Loucy (cell line): Measurements from ENCODE around the gene ZNF358.

Source experiments
- H2AFZ ChIP-seq: fragments of 200-600 bp; sonication (generic); 2 replicates; pipeline ENCODE4 v1.6.0; 2016; ENCODE audit warnings: antibody characterized with exemption, mild to moderate bottlenecking, low read length, moderate library complexity
- H3F3A ChIP-seq: fragments of 200-600 bp; 2 replicates; pipeline ENCODE4 v1.6.0; 2016; ENCODE audit warnings: antibody characterized with exemption, low read depth, mild to moderate bottlenecking
- H3K27me3 ChIP-seq: fragments of 200-600 bp; sonication (generic); 2 replicates; pipeline ENCODE4 v1.6.1; 2014; ENCODE audit warnings: low read length, mild to moderate bottlenecking; ENCODE audit not compliant: insufficient read depth, poor library complexity, severe bottlenecking
- H3K36me3 ChIP-seq: fragments of 200-600 bp; sonication (generic); 2 replicates; pipeline ENCODE4 v1.6.1; 2016; ENCODE audit warnings: low read length; ENCODE audit not compliant: insufficient read depth
- H3K4me1 ChIP-seq: fragments of 200-600 bp; sonication (generic); 2 replicates; pipeline ENCODE4 v1.5.1; 2014; ENCODE audit warnings: low read length, mild to moderate bottlenecking; ENCODE audit not compliant: insufficient read depth, poor library complexity, severe bottlenecking
- H3K4me2 ChIP-seq: fragments of 200-600 bp; sonication (generic); 2 replicates; pipeline ENCODE4 v1.6.0; 2014; ENCODE audit warnings: antibody characterized with exemption, low read length, low read depth, mild to moderate bottlenecking; ENCODE audit not compliant: poor library complexity, severe bottlenecking
- H3K4me3 ChIP-seq: fragments of 200-600 bp; sonication (generic); 2 replicates; pipeline ENCODE4 v1.5.1; 2014; ENCODE audit warnings: low read length, mild to moderate bottlenecking, mixed read lengths; ENCODE audit not compliant: poor library complexity, severe bottlenecking
- H3K79me2 ChIP-seq: fragments of 200-600 bp; sonication (generic); 2 replicates; pipeline ENCODE4 v1.6.1; 2014; ENCODE audit warnings: low read length; ENCODE audit not compliant: insufficient read depth
- H3K9ac ChIP-seq: fragments of 200-600 bp; sonication (generic); 2 replicates; pipeline ENCODE4 v1.6.0; 2014; ENCODE audit warnings: mild to moderate bottlenecking, low read depth, low read length, moderate library complexity; ENCODE audit not compliant: poor library complexity, severe bottlenecking
- H3K9me2 ChIP-seq: fragments of 200-600 bp; sonication (generic); replicated peaks from 2 replicates; pipeline ENCODE4 v1.6.1; 2016; ENCODE audit warnings: low read depth, low read length, mixed read lengths
- H3K9me3 ChIP-seq: fragments of 200-600 bp; sonication (generic); 2 replicates; pipeline ENCODE4 v1.6.1; 2014; ENCODE audit warnings: mild to moderate bottlenecking, antibody characterized with exemption, low read length, low read depth; ENCODE audit not compliant: insufficient read depth
- H4K20me1 ChIP-seq: fragments of 200-600 bp; sonication (generic); 2 replicates; pipeline ENCODE4 v1.6.0; 2014; ENCODE audit warnings: antibody characterized with exemption, low read length, mild to moderate bottlenecking; ENCODE audit not compliant: insufficient read depth, poor library complexity, severe bottlenecking
- CTCF ChIP-seq: fragments of 200-600 bp; sonication (generic); conservative IDR thresholded peaks from 2 replicates; pipeline ENCODE4 v1.5.1; 2014; ENCODE audit warnings: mild to moderate bottlenecking, antibody characterized with exemption, low read length
- EZH2phosphoT487 ChIP-seq: fragments of 200-600 bp; IDR thresholded peaks from 2 replicates; pipeline ENCODE4 v1.6.1; 2018; ENCODE audit warnings: antibody characterized with exemption, mild to moderate bottlenecking, moderate library complexity, borderline replicate concordance

ZNF358 gene

GRCh38 chr19:7556696-7557315, 40.9 kb downstream of the ZNF358 start:
- Histone ChIP-seq H3K27me3 (no peaks in the 10 kb centered on the region), H3K36me3 (no peaks in the 10 kb centered on the region), H3K4me2 (no peak overlapping the region), H3K9ac (no peak overlapping the region), H3K4me3 (no peak overlapping the region), H3K79me2 (no peaks in the 10 kb centered on the region), H2AFZ (no peak overlapping the region), H3K4me1 (no peaks in the 10 kb centered on the region), H4K20me1 (no peaks in the 10 kb centered on the region), H3K9me3 (no peaks in the 10 kb centered on the region), H3K9me2 (no peaks in the 10 kb centered on the region), H3F3A (no peaks in the 10 kb centered on the region)
- TF ChIP-seq CTCF: no peak
- TF ChIP-seq EZH2phosphoT487: no peak

GRCh38 chr19:7558667-7559066, 42.8 kb downstream of the ZNF358 start:
- Histone ChIP-seq H3K4me1 (no peaks in the 10 kb centered on the region), H3K27me3 (no peaks in the 10 kb centered on the region), H4K20me1 (no peaks in the 10 kb centered on the region), H3K9ac (no peak overlapping the region), H3K4me3 (no peak overlapping the region), H3K4me2 (no peak overlapping the region), H3K9me2 (no peaks in the 10 kb centered on the region), H3K79me2 (no peaks in the 10 kb centered on the region), H3K9me3 (no peaks in the 10 kb centered on the region), H3K36me3 (no peaks in the 10 kb centered on the region), H3F3A (no peaks in the 10 kb centered on the region), H2AFZ (no peak overlapping the region)
- TF ChIP-seq CTCF: no peak
- no peak for TF ChIP-seq EZH2phosphoT487

- Histone ChIP-seq H4K20me1 (no peaks in the 10 kb centered on the region), H3K27me3 (no peaks in the 10 kb centered on the region), H3K4me2 (no peak overlapping the region), H3K36me3 (no peaks in the 10 kb centered on the region), H2AFZ (no peak overlapping the region), H3K4me1 (no peaks in the 10 kb centered on the region), H3K4me3 (no peak overlapping the region), H3K79me2 (no peaks in the 10 kb centered on the region), H3K9ac (no peak overlapping the region), H3F3A (no peaks in the 10 kb centered on the region), H3K9me3 (no peaks in the 10 kb centered on the region), H3K9me2 (no peaks in the 10 kb centered on the region)
- TF ChIP-seq EZH2phosphoT487: no peak
- TF ChIP-seq CTCF: no peak
These were observed 43.2 kb downstream of the ZNF358 start for GRCh38 chr19:7559102-7559501.
